HG02623 (cell line): Measurements from ENCODE around the gene FMO1.
A peak's percentile ranks its signal among the peaks of the same experiment; 100 is the strongest.
"Not testable (repeated sequence)": the region's sequence is repeated elsewhere in the genome, so short reads cannot be mapped to it uniquely, and the experiment has no call there.

Source experiments
- ATAC-seq: cut with Tn5 transposase; IDR thresholded peaks from one replicate; pipeline ENCODE4 v1.9.1; 2021; ENCODE audit warnings: moderate library complexity; ENCODE audit not compliant: unreplicated experiment

Gene FMO1

GRCh38 chr1:171233183-171233582 is 15.1 kb upstream of the FMO1 start:
- no peak for ATAC-seq

DNA sequence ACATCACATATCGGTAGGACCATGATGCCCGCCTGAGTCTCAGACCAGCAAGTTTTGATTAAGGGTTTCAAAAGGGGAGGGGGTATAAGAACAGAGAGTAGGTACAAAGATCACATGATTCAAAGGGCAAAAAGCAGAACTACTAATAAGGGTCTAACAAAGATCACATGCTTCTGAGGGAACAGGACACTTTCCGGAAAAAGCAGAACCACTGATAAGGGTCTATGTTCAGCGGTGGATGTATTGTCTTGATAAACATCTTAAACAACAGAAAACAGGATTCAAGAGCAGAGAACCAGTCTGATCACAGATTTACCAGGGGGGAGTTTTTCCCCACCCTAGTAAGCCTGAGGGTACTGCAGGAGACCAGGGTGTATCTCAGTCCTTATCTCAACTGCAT is 12.1 kb upstream of the FMO1 start:
- ATAC-seq: not testable (repeated sequence)

DNA sequence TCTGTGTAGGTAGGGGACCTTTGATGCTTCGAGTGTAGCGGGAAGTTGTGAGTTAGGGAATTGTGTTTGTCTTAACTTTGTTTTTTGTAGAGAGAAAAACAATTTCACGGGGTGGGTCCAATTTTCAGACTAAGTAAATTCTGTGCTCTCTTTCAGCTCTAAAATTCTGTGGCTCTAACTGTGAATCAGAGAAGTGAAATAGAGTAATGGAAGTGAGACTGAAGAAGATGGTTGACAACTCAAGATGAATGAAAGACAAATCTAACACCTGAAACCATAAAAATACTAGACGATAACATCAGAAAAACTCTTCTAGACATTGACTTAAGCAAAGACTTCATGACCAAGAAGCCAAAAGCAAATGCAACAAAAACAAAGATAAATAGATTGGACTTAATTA is 4.4 kb upstream of the FMO1 start:
- no peak for ATAC-seq

- ATAC-seq: peak; percentile 85
Measured at GRCh38 chr1:171245458-171246064, 2.7 kb upstream of the FMO1 start.

- ATAC-seq: no peak
Measured at GRCh38 chr1:171247501-171247900, 793 bp upstream of the FMO1 start.

DNA sequence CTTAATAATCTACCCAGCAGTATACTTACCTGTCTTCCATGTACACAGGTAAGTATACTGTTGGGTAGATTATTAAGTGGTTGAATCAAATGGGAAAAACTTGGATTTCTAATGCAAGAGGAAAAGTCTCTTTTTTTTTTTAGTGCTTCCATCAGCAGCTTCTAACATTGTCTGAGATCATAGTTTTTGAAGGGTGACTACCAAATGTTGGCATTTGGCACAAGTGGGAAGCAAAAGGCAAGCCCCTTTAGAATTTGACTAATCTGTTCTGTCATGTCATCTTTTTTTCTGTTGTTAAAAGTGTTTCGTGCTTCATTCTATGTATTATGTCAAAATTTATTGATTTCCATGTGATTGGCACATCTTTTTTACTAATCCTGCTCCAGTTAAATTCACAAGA is 547 bp downstream of the FMO1 start:
- ATAC-seq: no peak

DNA sequence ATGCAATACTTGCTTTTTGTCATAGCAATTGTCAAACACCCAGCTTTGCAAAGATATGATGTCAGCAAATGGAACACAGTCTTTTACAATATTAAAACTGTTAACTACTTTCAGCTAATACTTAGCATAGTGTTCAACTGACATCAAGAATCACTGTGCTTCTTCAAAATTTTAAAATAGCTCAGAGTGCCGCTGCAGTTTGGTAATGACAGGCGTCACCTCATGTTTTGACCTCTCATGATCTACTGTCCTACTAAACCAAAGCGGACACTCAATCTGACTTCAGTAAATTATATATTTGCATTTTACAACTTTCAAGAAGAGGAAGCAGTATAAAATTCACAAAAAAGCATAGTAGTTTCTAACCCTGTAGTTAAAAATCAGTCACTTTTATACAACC is 2.0 kb downstream of the FMO1 start:
- no peak for ATAC-seq

- peak; percentile 47 for ATAC-seq
Measured at GRCh38 chr1:171251042-171251951, 3.0 kb downstream of the FMO1 start.

GRCh38 chr1:171251952-171252300 is 3.6 kb downstream of the FMO1 start:
- ATAC-seq: no peak

GRCh38 chr1:171252482-171252881 is 4.2 kb downstream of the FMO1 start:
- ATAC-seq: peak; percentile 92

DNA sequence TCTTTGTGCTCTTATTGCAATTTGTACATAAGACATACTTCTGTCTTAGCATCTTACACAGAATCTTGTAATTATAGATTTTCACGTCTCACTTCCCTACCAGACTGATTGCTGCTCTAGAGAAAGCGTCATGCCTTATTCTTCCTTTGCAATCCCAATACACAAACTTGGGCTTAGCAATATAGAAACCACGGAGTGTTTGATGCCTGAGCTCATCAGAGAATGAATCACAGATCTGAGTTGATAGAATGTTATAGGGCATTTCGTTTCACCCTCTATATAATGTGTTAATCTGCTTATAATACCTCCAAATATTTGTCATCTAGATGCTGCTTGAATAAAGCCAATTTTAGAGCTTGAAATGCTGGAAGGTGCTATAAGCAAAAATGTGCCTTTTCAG is 6.6 kb downstream of the FMO1 start:
- no peak for ATAC-seq

DNA sequence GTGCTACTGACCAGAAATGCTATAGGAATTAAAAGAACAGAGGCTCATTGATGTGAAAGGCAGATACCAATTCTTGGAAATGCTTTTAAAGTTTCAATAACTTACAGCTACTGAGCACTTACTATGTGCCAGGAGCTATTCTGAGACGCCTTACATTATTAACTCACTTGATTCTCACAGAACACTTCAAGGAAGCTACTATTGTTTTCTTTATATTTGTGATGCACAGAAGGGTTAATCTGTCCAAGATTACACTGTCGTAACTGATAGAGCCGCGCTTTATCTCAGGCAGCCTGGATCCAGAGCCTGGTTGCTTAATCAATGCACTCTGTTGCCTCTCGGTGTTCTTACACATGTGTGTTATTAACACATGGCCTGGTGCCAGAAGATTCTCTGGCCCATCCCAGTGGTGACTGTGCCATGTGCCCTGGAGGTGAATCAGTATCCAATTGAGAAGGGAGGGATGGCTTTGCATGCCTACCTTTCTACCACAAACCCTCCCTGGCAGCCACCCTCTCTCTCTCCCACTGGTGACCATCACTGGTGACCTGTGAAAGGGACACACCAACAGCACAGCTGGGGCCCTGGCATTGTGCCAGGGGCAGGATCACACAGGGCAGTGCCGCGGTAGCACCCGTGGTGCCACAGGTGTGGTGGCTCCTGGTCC is 8.8 kb downstream of the FMO1 start:
- ATAC-seq: no peak

- ATAC-seq: no peak
Measured at GRCh38 chr1:171257607-171258076, 9.3 kb downstream of the FMO1 start.

GRCh38 chr1:171258429-171258828 is 10.1 kb downstream of the FMO1 start:
- no peak for ATAC-seq

GRCh38 chr1:171258943-171259342 is 10.6 kb downstream of the FMO1 start:
- no peak for ATAC-seq

DNA sequence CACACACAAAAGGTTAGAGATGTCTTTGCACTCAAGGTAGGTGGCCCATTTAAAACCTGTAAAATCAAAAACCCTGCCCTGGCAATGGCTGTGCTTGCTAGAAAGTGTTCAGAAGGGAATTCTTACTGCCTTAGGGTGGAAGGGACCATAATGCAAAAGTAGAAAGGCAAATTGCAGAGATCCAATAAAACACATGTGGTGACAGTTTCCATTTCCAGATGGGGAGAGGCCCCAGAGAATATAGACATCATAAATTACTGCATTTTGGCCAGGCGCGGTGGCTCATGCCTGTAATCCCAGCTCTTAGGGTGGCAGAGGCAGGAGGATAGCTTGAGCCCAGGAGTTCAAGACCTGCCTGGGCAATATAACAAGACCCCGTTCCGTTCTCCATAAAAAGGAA is 13.0 kb downstream of the FMO1 start:
- ATAC-seq: no peak

- ATAC-seq: no peak
Measured at GRCh38 chr1:171263901-171264300, 15.6 kb downstream of the FMO1 start.

DNA sequence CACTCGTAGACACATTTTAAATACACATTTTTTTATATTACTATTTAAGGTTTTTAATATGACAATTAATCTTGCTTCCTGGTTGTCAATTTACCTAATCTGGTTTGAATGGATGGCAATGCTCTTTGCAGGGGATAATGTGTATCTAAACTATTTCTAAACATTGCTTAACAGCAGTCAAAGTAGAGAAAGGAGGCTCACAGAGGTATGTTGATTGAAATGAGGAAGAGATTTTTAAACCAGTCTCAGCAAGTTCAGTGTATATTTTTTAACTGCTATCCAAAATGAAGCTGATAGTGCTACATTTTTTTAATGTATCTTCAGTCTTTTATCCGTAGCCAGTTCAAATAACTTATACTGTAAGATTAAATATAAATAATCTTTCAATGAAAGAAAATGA is 17.4 kb downstream of the FMO1 start:
- ATAC-seq: no peak

- no peak for ATAC-seq
Measured at GRCh38 chr1:171266930-171267329, 18.6 kb downstream of the FMO1 start.

DNA sequence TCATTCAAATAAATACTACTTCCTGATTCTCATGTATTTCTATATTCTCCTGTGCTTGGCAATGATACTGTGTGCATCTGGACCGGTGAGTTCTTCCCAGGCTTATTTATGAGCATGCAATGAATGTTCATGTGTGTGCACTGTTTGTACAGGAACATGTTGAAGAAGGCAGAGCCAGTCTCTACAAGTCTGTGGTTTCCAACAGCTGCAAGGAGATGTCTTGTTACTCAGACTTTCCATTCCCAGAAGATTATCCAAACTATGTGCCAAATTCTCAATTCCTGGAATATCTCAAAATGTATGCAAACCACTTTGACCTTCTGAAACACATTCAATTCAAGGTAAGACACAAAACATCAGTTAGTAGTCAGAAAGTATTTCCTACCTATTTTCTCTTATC is 19.1 kb downstream of the FMO1 start:
- ATAC-seq: no peak

GRCh38 chr1:171270806-171271205 is 22.5 kb downstream of the FMO1 start:
- no peak for ATAC-seq

- no peak for ATAC-seq
Measured at GRCh38 chr1:171277534-171277933, 29.2 kb downstream of the FMO1 start.
